RWPE2 (cell line): Measurements from ENCODE around the gene HPGDS.

ENCODE experiments used
- ATAC-seq: fragments of 200-7000 bp; cut with Tn5 transposase; 3 replicates; pipeline ENCODE4 v1.9.1; 2021; ENCODE audit warnings: low read depth
- DNase-seq: peaks from one replicate; pipeline ENCODE4 v3.0.0-alpha.2; 2020; ENCODE audit warnings: low spot score
- H3K27ac ChIP-seq: fragments of 450-650 bp; 2 replicates; pipeline ENCODE4 v1.5.1; 2017; ENCODE audit warnings: mild to moderate bottlenecking; ENCODE audit not compliant: poor library complexity, severe bottlenecking
- H3K27me3 ChIP-seq: fragments of 250-450 bp; sonication (Bioruptor Pico); 2 replicates; pipeline ENCODE4 v1.5.1; 2021; ENCODE audit warnings: mild to moderate bottlenecking, moderate library complexity; ENCODE audit not compliant: insufficient read depth, poor library complexity, severe bottlenecking
- H3K36me3 ChIP-seq: fragments of 250-450 bp; sonication (Bioruptor Pico); 2 replicates; pipeline ENCODE4 v1.5.1; 2020; ENCODE audit warnings: low read depth, mild to moderate bottlenecking, moderate library complexity
- H3K4me1 ChIP-seq: fragments of 250-450 bp; sonication (Bioruptor Pico); 2 replicates; pipeline ENCODE4 v1.5.1; 2021; ENCODE audit warnings: mild to moderate bottlenecking, moderate library complexity; ENCODE audit not compliant: insufficient read depth, poor library complexity, severe bottlenecking
- H3K4me3 ChIP-seq: fragments of 250-450 bp; sonication (Bioruptor Pico); 2 replicates; pipeline ENCODE4 v1.5.1; 2021; ENCODE audit warnings: mild to moderate bottlenecking, moderate library complexity; ENCODE audit not compliant: severe bottlenecking
- H3K9me3 ChIP-seq: fragments of 250-450 bp; sonication (Bioruptor Pico); 2 replicates; pipeline ENCODE4 v1.5.1; 2021; ENCODE audit warnings: mild to moderate bottlenecking, moderate library complexity; ENCODE audit not compliant: severe bottlenecking
- TF ChIP-seq, protein P1 (sequence below): fragments of 450-650 bp; IDR thresholded peaks from one replicate; pipeline ENCODE4 v1.5.1; 2017; ENCODE audit warnings: mild to moderate bottlenecking, moderate library complexity; ENCODE audit not compliant: poor library complexity, severe bottlenecking

The HPGDS gene

DNA sequence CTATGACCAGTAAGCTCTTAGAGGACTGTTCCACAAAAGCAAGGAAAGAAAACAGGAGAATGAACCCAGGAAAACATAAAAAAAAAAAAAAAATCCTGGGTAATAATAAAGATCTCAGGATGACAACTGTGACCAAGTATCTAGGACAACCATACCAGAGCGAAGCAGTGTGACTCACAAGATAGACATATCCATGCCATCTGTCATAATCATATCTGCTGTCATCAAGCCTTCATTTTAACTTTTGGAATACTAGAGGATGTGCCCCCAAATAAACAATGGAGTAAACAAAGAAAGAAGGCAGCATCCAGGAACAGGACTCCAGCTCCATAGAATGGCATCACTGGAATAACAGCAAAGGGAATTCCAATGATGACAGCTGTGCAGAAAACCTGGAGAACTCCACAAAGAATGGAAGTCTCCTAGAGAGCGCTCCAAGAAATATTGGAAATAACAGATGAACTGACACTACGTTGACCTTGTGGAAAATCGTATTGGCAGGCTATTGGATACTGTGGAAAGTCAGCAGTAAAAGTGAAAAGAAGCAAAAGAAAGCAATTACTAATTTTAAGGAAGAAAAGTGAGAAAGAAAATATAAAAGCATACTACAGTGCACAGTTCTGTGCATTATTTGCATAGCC lies 35.3 kb downstream of the HPGDS start:
- Histone ChIP-seq H3K4me3 (no peak overlapping the region), H3K9me3 (no peaks in the 10 kb centered on the region), H3K36me3 (no peaks in the 10 kb centered on the region), H3K27ac (no peak overlapping the region), H3K27me3 (no peaks in the 10 kb centered on the region), H3K4me1 (no peaks in the 10 kb centered on the region)
- DNase-seq (no peak), ATAC-seq (no peak)
- TF ChIP-seq, protein P1, sequence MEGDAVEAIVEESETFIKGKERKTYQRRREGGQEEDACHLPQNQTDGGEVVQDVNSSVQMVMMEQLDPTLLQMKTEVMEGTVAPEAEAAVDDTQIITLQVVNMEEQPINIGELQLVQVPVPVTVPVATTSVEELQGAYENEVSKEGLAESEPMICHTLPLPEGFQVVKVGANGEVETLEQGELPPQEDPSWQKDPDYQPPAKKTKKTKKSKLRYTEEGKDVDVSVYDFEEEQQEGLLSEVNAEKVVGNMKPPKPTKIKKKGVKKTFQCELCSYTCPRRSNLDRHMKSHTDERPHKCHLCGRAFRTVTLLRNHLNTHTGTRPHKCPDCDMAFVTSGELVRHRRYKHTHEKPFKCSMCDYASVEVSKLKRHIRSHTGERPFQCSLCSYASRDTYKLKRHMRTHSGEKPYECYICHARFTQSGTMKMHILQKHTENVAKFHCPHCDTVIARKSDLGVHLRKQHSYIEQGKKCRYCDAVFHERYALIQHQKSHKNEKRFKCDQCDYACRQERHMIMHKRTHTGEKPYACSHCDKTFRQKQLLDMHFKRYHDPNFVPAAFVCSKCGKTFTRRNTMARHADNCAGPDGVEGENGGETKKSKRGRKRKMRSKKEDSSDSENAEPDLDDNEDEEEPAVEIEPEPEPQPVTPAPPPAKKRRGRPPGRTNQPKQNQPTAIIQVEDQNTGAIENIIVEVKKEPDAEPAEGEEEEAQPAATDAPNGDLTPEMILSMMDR: no peak

DNA sequence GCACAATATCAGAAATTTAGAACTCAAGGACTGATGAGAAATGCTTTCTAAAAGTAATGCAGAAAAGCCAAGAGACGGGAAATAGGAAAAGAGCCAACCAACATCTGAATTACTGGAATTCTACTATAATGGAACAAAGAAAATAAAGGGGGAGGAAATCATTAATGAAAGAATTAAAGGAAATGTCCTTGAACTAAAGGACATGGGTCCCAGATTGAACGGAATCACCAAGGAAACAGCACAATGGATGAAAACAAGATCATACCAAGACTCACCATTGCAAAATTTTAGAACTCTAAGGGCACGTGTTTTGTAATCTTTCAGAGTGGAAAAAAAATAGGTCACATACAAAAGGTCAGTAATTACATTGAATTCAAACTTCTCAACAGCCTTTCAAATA lies 35.9 kb downstream of the HPGDS start:
- H3K4me3 ChIP-seq: no peak overlapping the region
- H3K4me1 ChIP-seq: no peaks in the 10 kb centered on the region
- H3K9me3 ChIP-seq: no peaks in the 10 kb centered on the region
- ATAC-seq (no peak), DNase-seq (no peak)
- no peak overlapping the region for H3K27ac ChIP-seq
- no peaks in the 10 kb centered on the region for H3K36me3 ChIP-seq
- TF ChIP-seq, protein P1: no peak
- H3K27me3 ChIP-seq: no peaks in the 10 kb centered on the region

DNA sequence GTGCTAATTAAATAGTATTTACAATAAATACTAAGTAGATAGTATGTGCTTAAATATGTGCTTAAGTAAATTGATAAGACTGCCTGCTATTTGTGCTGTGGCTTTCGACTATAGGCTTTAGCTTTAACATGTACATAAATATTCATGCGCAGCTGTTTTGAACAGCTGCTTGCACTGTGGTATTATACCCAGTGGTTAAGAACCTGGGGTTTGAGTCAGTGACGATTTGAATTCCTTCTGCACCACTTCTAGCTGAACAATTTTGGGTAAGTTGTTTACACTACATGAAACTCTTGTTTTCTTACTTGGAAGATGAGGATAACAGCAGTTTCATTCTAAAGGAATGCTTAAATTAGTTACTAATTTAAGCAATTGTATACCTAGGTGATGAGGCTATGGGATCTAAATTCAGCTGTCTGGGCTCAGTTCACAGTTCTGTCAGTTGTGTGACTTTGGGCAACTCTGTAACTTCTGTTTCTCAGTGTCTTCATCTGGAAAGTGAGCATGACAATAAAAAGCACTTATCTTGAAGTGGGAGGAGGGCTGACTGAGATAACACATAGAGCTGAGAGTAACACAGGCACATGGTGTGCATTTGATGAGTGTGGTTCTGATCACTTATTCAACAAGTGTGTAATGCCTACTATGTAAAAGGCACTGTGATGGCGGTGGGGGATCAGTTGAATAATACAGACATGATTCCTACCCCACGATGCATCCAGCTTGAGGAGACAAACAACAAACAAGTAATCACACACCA lies 37.0 kb downstream of the HPGDS start:
- H3K4me3 ChIP-seq: no peak overlapping the region
- no peak overlapping the region for H3K27ac ChIP-seq
- no peaks in the 10 kb centered on the region for H3K27me3 ChIP-seq
- no peak for ATAC-seq
- no peaks in the 10 kb centered on the region for H3K9me3 ChIP-seq
- H3K4me1 ChIP-seq: no peaks in the 10 kb centered on the region
- no peak for DNase-seq
- TF ChIP-seq, protein P1: no peak
- no peaks in the 10 kb centered on the region for H3K36me3 ChIP-seq

DNA sequence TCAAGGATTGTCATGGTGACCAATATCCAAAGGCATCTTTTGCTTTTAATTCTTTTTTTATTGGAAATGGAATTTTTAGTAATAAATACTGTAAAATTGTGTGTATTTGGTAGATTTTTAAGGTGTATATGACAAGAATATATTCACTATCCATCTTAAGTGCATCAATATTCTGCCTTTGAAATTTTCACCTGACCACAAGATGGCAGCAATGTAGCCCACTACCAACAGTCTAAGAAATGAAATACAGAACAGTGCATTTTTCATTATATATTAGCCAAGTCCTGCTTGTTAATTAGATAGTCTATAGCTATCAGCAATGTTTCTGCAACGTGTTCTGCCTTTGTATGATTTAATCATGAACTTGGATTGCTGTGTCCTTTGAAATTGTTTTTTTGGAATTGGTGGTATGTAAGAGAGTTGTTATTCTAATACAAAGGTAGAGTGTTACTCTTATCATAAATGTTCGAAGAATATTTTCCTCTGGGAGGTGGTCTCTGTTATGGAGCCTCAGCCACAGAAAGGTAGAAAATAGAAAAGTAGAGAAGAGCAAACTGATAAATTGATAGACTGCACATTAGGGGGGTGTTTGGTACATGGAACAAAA lies 38.2 kb downstream of the HPGDS start:
- TF ChIP-seq, protein P1: peak; percentile 89
- no peaks in the 10 kb centered on the region for H3K36me3 ChIP-seq
- peaks cover under 1% of the 10 kb centered on the region for H3K4me1 ChIP-seq
- ATAC-seq: peak; percentile 58; the same call in 1 of the 3 replicates
- H3K27ac ChIP-seq: no peak overlapping the region
- H3K27me3 ChIP-seq: no peaks in the 10 kb centered on the region
- DNase-seq: no peak
- no peak overlapping the region for H3K4me3 ChIP-seq
- H3K9me3 ChIP-seq: no peaks in the 10 kb centered on the region
